ENCODE measurements around the gene SCNN1B.
"Not testable (repeated sequence)": the region's sequence is repeated elsewhere in the genome, so short reads cannot be mapped to it uniquely, and the experiment has no call there.

SCNN1B gene

GRCh38 chr16:23388786-23389185 lies 86.7 kb downstream of the SCNN1B start:
- Histone ChIP-seq H2AFZ (no peak overlapping the region), H3K9me3 (ENCODE audit: control insufficient read depth, low read length) (no peaks in the 10 kb centered on the region), H3K4me2 (ENCODE audit: low read length) (no peak overlapping the region), H3K27me3 (ENCODE audit: control insufficient read depth, insufficient read depth, low read length) (no peaks in the 10 kb centered on the region), H3K36me3 (ENCODE audit: control insufficient read depth, insufficient read depth, low read length) (no peaks in the 10 kb centered on the region), H3K4me1 (no peaks in the 10 kb centered on the region), H3K9ac (no peak overlapping the region), H3K27ac (no peak overlapping the region), H3K4me3 (ENCODE audit: low read depth, low read length) (no peak overlapping the region), H3K79me2 (no peaks in the 10 kb centered on the region)
- TF ChIP-seq CTCF (IDR thresholded peaks at IDR 0.05) = no peak

GRCh38 chr16:23389201-23389600 lies 87.1 kb downstream of the SCNN1B start:
- Histone ChIP-seq H3K4me2 (ENCODE audit: low read length) (no peak overlapping the region), H3K4me3 (ENCODE audit: low read depth, low read length) (no peak overlapping the region), H2AFZ (no peak overlapping the region), H3K27me3 (ENCODE audit: control insufficient read depth, insufficient read depth, low read length) (no peaks in the 10 kb centered on the region), H3K36me3 (ENCODE audit: control insufficient read depth, insufficient read depth, low read length) (no peaks in the 10 kb centered on the region), H3K79me2 (no peaks in the 10 kb centered on the region), H3K4me1 (no peaks in the 10 kb centered on the region), H3K27ac (no peak overlapping the region), H3K9me3 (ENCODE audit: control insufficient read depth, low read length) (no peaks in the 10 kb centered on the region), H3K9ac (no peak overlapping the region)
- no peak for TF ChIP-seq CTCF (IDR thresholded peaks at IDR 0.05)

- not testable (repeated sequence) for H3K9me3 ChIP-seq (ENCODE audit: control insufficient read depth, low read length); H3K9ac ChIP-seq; H2AFZ ChIP-seq; H3K4me3 ChIP-seq (ENCODE audit: low read depth, low read length); H3K79me2 ChIP-seq; H3K27me3 ChIP-seq (ENCODE audit: control insufficient read depth, insufficient read depth, low read length); H3K36me3 ChIP-seq (ENCODE audit: control insufficient read depth, insufficient read depth, low read length); H3K27ac ChIP-seq; H3K4me2 ChIP-seq (ENCODE audit: low read length); H3K4me1 ChIP-seq
Measured at GRCh38 chr16:23389936-23390335, 87.8 kb downstream of the SCNN1B start.

- Histone ChIP-seq H3K79me2 (no peaks in the 10 kb centered on the region), H3K4me1 (no peaks in the 10 kb centered on the region), H3K36me3 (ENCODE audit: control insufficient read depth, insufficient read depth, low read length) (no peaks in the 10 kb centered on the region), H3K4me3 (ENCODE audit: low read depth, low read length) (no peak overlapping the region), H3K9me3 (ENCODE audit: control insufficient read depth, low read length) (no peaks in the 10 kb centered on the region), H3K9ac (no peak overlapping the region), H3K27ac (no peak overlapping the region), H3K4me2 (ENCODE audit: low read length) (no peak overlapping the region), H3K27me3 (ENCODE audit: control insufficient read depth, insufficient read depth, low read length) (no peaks in the 10 kb centered on the region), H2AFZ (no peak overlapping the region)
- no peak for TF ChIP-seq CTCF (IDR thresholded peaks at IDR 0.05)
Measured at GRCh38 chr16:23391381-23392222, 89.5 kb downstream of the SCNN1B start.

- H3K4me2 ChIP-seq (ENCODE audit: low read length) = no peak overlapping the region
- H3K9me3 ChIP-seq (ENCODE audit: control insufficient read depth, low read length) = no peaks in the 10 kb centered on the region
- H3K27ac ChIP-seq = no peak overlapping the region
- no peaks in the 10 kb centered on the region for H3K79me2 ChIP-seq
- H3K27me3 ChIP-seq (ENCODE audit: control insufficient read depth, insufficient read depth, low read length) = no peaks in the 10 kb centered on the region
- H3K9ac ChIP-seq = no peak overlapping the region
- no peak overlapping the region for H3K4me3 ChIP-seq (ENCODE audit: low read depth, low read length)
- no peaks in the 10 kb centered on the region for H3K36me3 ChIP-seq (ENCODE audit: control insufficient read depth, insufficient read depth, low read length)
- H2AFZ ChIP-seq = no peak overlapping the region
- no peaks in the 10 kb centered on the region for H3K4me1 ChIP-seq
- no peak for TF ChIP-seq CTCF (IDR thresholded peaks at IDR 0.05)
Measured at GRCh38 chr16:23392223-23392600, 90.1 kb downstream of the SCNN1B start.
